GM11168 (cell line): ENCODE measurements around the gene HCN2.

Source experiments
- in situ Hi-C: fragments of 300-500 bp; cut with MboI; formaldehyde crosslinking; loops from one replicate; pipeline ENCODE4 v1.12.0; 2022; ENCODE audit warnings: low sequenced_read_pairs; ENCODE audit not compliant: unreplicated experiment

Gene HCN2

DNA sequence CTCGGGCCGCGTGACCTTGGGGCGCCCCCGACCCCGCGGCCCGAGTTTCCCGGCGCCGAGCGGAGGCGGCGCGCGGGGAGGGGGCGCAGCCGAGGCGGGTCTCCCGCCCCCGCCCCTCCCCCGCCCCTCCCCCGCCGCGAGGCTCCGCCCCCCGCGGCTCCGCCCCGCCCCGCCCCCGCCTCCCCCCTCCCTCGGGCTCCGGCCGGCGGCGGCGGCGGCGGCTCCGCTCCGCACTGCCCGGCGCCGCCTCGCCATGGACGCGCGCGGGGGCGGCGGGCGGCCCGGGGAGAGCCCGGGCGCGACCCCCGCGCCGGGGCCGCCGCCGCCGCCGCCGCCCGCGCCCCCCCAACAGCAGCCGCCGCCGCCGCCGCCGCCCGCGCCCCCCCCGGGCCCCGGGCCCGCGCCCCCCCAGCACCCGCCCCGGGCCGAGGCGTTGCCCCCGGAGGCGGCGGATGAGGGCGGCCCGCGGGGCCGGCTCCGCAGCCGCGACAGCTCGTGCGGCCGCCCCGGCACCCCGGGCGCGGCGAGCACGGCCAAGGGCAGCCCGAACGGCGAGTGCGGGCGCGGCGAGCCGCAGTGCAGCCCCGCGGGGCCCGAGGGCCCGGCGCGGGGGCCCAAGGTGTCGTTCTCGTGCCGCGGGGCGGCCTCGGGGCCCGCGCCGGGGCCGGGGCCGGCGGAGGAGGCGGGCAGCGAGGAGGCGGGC, at the start of gene HCN2:
Gene HCN2 (plus strand): TSS at position 189 of the 703 bp plus-strand sequence. CDS start 65 bp downstream, at position 254.
- in situ Hi-C loops, result loop anchor here (25.0 kb wide), 1 partner anchor 147 kb away; no protein-coding TSS in a partner anchor

- in situ Hi-C loops, result no loop called here
These were observed 48.6 kb upstream of the HCN2 start for GRCh38 chr19:540867-541637.

DNA sequence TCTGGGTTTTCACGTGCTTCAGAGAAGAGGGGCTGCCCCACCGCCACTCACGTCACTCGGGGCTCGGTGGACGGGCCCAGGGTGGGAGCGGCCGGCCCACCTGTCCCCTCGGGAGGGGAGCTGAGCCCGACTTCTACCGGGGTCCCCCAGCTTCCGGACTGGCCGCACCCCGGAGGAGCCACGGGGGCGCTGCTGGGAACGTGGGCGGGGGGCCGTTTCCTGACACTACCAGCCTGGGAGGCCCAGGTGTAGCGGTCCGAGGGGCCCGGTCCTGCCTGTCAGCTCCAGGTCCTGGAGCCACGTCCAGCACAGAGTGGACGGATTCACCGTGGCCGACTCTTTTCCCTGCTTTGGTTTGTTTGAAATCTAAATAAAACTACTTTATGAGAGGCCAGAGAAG, 48.0 kb upstream of the HCN2 start:
- in situ Hi-C loops, result no loop called here

DNA sequence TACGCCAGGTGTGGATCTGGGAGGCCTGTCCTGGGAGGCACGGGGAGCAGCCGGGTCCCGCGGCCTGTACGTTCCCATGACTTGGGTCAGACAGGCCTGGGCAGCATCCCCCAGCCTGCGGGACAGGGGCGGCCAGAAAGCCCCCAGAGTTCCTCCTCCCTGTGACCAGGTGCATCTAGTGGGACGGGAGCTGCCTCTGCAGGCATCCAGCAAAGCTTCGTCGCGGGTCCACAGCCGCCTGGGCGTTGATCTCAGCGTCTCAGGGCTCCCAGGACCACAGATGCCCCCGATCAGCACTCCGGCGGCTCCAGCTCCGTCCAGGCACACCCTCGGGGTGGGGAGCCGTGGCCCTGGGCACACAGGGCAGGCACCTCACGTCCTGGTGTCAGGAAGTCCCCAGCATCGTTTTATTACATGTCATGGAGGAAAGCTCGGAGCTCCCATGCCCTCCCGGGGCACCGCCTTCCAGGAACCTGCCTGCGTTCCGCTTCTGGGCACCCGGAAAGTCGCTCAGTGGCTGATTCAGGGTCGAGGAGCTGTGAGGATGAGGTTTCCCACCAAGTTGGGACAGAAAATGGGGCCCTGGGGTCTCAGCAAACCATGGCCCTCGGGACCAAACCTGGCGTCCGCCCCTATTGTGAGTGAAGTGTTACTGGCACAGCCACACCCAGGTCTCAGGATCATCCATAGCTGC, 47.4 kb upstream of the HCN2 start:
- in situ Hi-C loops, result no loop called here

DNA sequence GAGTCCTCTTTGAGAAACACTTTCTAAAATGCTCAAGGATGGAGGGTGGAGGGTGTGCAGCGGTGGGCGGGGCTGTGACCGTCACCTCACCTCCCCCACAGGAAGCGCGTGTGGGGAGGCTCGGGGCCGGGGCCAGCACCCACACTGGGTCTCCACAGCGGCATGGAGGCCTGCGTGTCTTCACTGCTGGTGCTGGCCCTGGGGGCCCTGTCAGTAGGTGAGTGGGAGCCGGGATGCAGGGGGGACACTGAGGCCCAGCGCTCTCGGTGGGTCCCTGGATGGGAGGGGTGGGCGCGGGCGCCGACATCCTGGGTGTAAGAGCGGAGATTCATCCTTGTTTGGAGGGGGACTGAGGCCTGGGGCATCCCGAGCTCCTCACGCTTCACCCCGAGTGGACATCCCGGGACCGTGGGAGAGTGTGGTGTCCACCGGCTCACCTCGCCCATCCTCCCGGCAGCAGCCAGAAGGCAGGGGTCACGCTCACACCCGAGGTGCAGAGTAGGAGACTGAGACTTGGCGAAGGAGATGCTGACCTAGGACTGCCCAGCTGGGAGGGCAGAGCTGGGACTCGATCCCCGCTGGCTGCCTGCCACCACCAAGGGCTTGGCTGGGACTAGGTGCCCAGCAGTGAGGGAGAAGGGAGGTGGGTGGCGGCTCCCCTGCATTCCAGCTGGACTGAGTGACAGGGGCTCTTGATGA, 45.6 kb upstream of the HCN2 start, which contains the start of gene GZMM:
Gene GZMM (plus strand): TSS at position 144 of the 699 bp plus-strand sequence. CDS start 19 bp downstream, at position 163.
- in situ Hi-C loops, result no loop called here

GRCh38 chr19:547117-547516, 42.6 kb upstream of the HCN2 start:
- in situ Hi-C loops, result no loop called here

- in situ Hi-C loops, result no loop called here
These were observed 41.6 kb upstream of the HCN2 start for GRCh38 chr19:547836-548720.

- in situ Hi-C loops, result no loop called here
These were observed 40.5 kb upstream of the HCN2 start for GRCh38 chr19:548886-549830.

DNA sequence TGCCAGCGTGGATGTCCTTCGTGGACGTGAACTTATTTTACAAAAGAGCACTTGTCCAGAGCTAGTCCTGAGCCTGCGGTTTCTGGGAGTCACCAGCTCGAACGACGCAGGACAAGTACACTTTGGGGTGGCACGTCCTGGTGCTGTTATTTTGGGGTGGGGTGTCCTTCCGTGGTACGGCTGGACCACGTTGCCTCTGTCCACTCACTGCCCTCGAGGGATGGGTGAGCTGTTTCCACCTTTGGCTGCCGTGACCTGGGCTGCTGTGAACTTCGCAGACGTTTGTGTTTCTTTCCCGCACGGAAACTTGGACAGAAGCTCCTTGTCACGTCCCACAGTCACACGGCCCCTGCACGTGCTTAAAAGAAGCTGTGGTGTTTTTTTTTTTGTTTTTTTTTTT, 34.9 kb upstream of the HCN2 start:
- in situ Hi-C loops, result no loop called here

GRCh38 chr19:555474-555808, 34.2 kb upstream of the HCN2 start:
- in situ Hi-C loops, result no loop called here

- in situ Hi-C loops, result no loop called here
These were observed 32.9 kb upstream of the HCN2 start for GRCh38 chr19:556611-557382.

- in situ Hi-C loops, result no loop called here
These were observed 30.8 kb upstream of the HCN2 start for GRCh38 chr19:558770-559439.

- in situ Hi-C loops, result no loop called here
These were observed 29.6 kb upstream of the HCN2 start for GRCh38 chr19:560121-560520.

GRCh38 chr19:566403-566802, 23.3 kb upstream of the HCN2 start:
- in situ Hi-C loops, result no loop called here

GRCh38 chr19:566844-567243, 22.8 kb upstream of the HCN2 start:
- in situ Hi-C loops, result no loop called here

DNA sequence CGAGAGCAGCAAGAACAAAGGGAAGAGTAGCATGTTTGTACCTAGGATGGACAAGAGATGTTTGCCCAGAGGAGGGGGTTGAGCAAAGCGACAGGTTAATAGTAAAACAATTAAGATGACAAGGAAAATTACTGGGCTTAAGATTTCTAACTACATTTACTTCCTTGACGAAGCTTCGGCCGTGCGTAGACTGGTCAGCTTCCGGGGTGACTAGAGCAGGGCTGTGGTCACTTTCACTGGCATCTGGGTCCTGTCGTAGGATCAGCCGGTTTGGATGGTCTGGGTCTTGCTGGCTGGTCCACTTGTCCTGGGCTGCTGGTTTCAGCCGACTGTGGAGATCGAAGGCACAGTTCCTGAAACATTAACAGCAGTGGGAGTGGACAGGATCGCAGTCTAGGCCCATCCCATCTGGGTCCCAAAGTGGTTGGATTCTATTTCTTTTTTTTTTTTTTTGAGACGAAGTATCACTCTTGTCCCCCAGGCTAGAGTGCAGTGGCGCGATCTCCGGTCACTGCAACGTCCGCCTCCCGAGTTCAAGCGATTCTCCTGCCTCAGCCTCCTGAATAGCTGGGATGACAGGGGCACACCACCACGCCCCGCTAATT, 22.3 kb upstream of the HCN2 start:
- in situ Hi-C loops, result no loop called here

GRCh38 chr19:570251-570686, 19.4 kb upstream of the HCN2 start:
- in situ Hi-C loops, result no loop called here
